HepG2 (cell line): ENCODE measurements around the gene NALCN. TPM values are rescaled to one million over a fixed set of nuclear protein-coding genes. Genes with fewer than 3 reads are reported as not detected.

Experiments
- ATAC-seq: fragments of 200-7000 bp; cut with Tn5 transposase; 3 replicates; pipeline ENCODE4 v1.9.1; 2020; ENCODE audit warnings: mild to moderate bottlenecking, moderate library complexity
- BruUV-seq: library from RNA; stranded (reverse); fragments of 400-500 nt; replicated peaks from 2 replicates; lab custom pipeline; 2021; lab: Mats Ljungman, UMichigan
- CTCF ChIA-PET: fragments of 300-600 bp; formaldehyde crosslinking; extraction: SDS; loops from one replicate; lab custom pipeline; 2021; ENCODE audit warnings: low total read pairs, inconsistent platforms, low intra/inter-chr PET ratio; lab: Yijun Ruan, JAX
- POLR2A ChIA-PET: fragments of 350-600 bp; sonication (Branson Sonifier 250); formaldehyde crosslinking; loops from one replicate; lab custom pipeline; 2020; ENCODE audit warnings: antibody characterized with exemption, inconsistent platforms; lab: Yijun Ruan, JAX
- DNase-seq: peaks from one replicate; pipeline ENCODE4 v3.0.0-alpha.2; 2015; ENCODE audit warnings: low spot score
- FAIRE-seq: peaks from 3 replicates; lab custom pipeline; 2011; peaks lifted over from hg19 to GRCh38; lab: Jason Lieb, UNC
- H2AFZ ChIP-seq: one replicate; pipeline ENCODE4 v1.6.1; 2011; ENCODE audit warnings: low read length, inconsistent platforms
- H3K27ac ChIP-seq: fragments of 300-600 bp; 3 replicates; pipeline ENCODE4 v1.8.0; 2011; ENCODE audit warnings: mixed run types, mild to moderate bottlenecking, mixed read lengths, low read length, inconsistent platforms; ENCODE audit not compliant: insufficient read depth; ENCODE audit errors: extremely low read length
- H3K27me3 ChIP-seq, 2 experiments: fragments of 200-600 bp in 1 of 2; 2 replicates in 1 of 2; 3 replicates in 1 of 2; pipeline versions ENCODE4 v1.6.0 to v1.8.0; 2011; ENCODE audit warnings: low read length in 2 of 2, mild to moderate bottlenecking in 2 of 2, moderate library complexity in 2 of 2, inconsistent platforms in 1 of 2; ENCODE audit not compliant: insufficient read depth in 2 of 2, control insufficient read depth in 1 of 2
- H3K36me3 ChIP-seq, 2 experiments: fragments of 200-600 bp in 1 of 2; replicated peaks in 1 of 2; 2 replicates in 1 of 2; 3 replicates in 1 of 2; pipeline versions ENCODE4 v1.5.1 to v1.8.0; 2011; ENCODE audit warnings: low read length in 2 of 2, inconsistent platforms in 1 of 2; ENCODE audit not compliant: insufficient read depth in 2 of 2, control insufficient read depth in 1 of 2
- H3K4me1 ChIP-seq: 2 replicates; pipeline ENCODE4 v1.5.1; 2012; ENCODE audit warnings: low read length, inconsistent platforms; ENCODE audit not compliant: insufficient read depth
- H3K4me2 ChIP-seq: 2 replicates; pipeline ENCODE4 v1.6.0; 2011; ENCODE audit warnings: low read depth, low read length, inconsistent platforms
- H3K4me3 ChIP-seq, 3 experiments: fragments of 200-600 bp in 1 of 3; sonication (generic), shearing (Covaris generic) in 1 of 3; replicated peaks in 1 of 3; 2 replicates each; pipeline ENCODE4 v1.5.1; 2011 to 2016; ENCODE audit warnings: low read length in 3 of 3, inconsistent platforms in 2 of 3, low read depth in 2 of 3, mild to moderate bottlenecking in 2 of 3, control low read depth in 1 of 3, mixed read lengths in 1 of 3; ENCODE audit not compliant: insufficient read depth in 1 of 3
- H3K79me2 ChIP-seq: one replicate; pipeline ENCODE4 v1.6.1; 2011; ENCODE audit warnings: low read length, inconsistent platforms; ENCODE audit not compliant: insufficient read depth
- H3K9ac ChIP-seq: 2 replicates; pipeline ENCODE4 v1.6.0; 2011; ENCODE audit warnings: mild to moderate bottlenecking, low read depth, low read length, inconsistent platforms; ENCODE audit not compliant: insufficient read depth
- H3K9me3 ChIP-seq: 2 replicates; pipeline ENCODE4 v1.5.1; 2012; ENCODE audit warnings: mild to moderate bottlenecking, low read length
- H4K20me1 ChIP-seq: 2 replicates; pipeline ENCODE4 v1.6.0; 2011; ENCODE audit warnings: inconsistent platforms, mild to moderate bottlenecking, low read length, moderate library complexity; ENCODE audit not compliant: insufficient read depth
- GMEB2 ChIP-seq: IDR thresholded peaks from 2 replicates; pipeline ENCODE4 v1.6.1; 2016; ENCODE audit warnings: missing biosample characterization, missing genetic modification reagents, low read depth
- GPN1 ChIP-seq: sonication (generic); formaldehyde crosslinking; IDR thresholded peaks from 2 replicates; pipeline ENCODE4 v1.5.1; 2020; ENCODE audit warnings: missing genetic modification reagents, borderline replicate concordance
- NFKB2 ChIP-seq: sonication (generic); formaldehyde crosslinking; IDR thresholded peaks from 2 replicates; pipeline ENCODE4 v1.4.0; 2020; ENCODE audit warnings: missing genetic modification reagents, borderline replicate concordance
- NR3C1 ChIP-seq: sonication (generic); formaldehyde crosslinking; IDR thresholded peaks from 2 replicates; pipeline ENCODE4 v1.4.0; 2020; ENCODE audit warnings: missing genetic modification reagents
- PITX1 ChIP-seq: sonication (generic); formaldehyde crosslinking; IDR thresholded peaks from 2 replicates; pipeline ENCODE4 v1.5.1; 2020; ENCODE audit warnings: mild to moderate bottlenecking, missing genetic modification reagents
- RFX1 ChIP-seq: fragments of 450-650 bp; IDR thresholded peaks from 2 replicates; pipeline ENCODE4 v1.6.1; 2017
- ZBTB2 ChIP-seq: sonication (generic); formaldehyde crosslinking; IDR thresholded peaks from 2 replicates; pipeline ENCODE4 v1.8.0; 2022; ENCODE audit warnings: low read depth, missing genetic modification reagents
- ZMYM2 ChIP-seq: sonication (generic); formaldehyde crosslinking; IDR thresholded peaks from 2 replicates; pipeline ENCODE4 v1.8.0; 2022; ENCODE audit warnings: mild to moderate bottlenecking, missing genetic modification reagents
- WGBS: methylation state at CpG from one replicate; pipeline ENCODE4 v1.1.6; 2017; ENCODE audit warnings: low lambda C conversion rate; 5-methylcytosine and 5-hydroxymethylcytosine counted together
- in situ Hi-C: cut with HindIII; loops from 2 replicates; pipeline ENCODE4 v1.10.0; 2017; ENCODE audit warnings: low pct_unique_long_range_greater_than_20kb; ENCODE audit not compliant: extremely low pct_ligation_motif_present
- intact Hi-C: fragments of 100-400 bp; cut with micrococcal nuclease; formaldehyde crosslinking; loops from one replicate; pipeline ENCODE4 v1.10.0; 2022; ENCODE audit not compliant: unreplicated experiment
- polyA plus RNA-seq, 8 experiments: library from polyadenylated mRNA; depleted of rRNA in 3 of 8; stranded (reverse) in 7 of 8; unstranded in 1 of 8; fragments of >200 nt; fragmentation: Illumina TruSeq in 4 of 8; extraction: Trizol in 4 of 8; gene quantifications; 2 replicates each; pipeline versions ENCODE4 v1.2.1 to v1.2.3, GENCODE V29; 2011 to 2016; ENCODE audit warnings: low read depth in 4 of 8, missing spikeins in 1 of 8, mixed read lengths in 1 of 8; ENCODE audit not compliant: insufficient read depth in 1 of 8
- total RNA-seq, 5 experiments: library from RNA; depleted of rRNA; stranded (reverse); fragments of >200 nt; fragmentation: Illumina TruSeq; extraction: Trizol; gene quantifications; 2 replicates each; pipeline ENCODE4 v1.2.3, GENCODE V29; 2016; ENCODE audit warnings: low read depth in 1 of 5
- TF ChIP-seq, protein P1 (sequence below): sonication (generic); formaldehyde crosslinking; IDR thresholded peaks from 2 replicates; pipeline ENCODE4 v1.8.1; 2023; ENCODE audit warnings: mild to moderate bottlenecking, missing genetic modification reagents, borderline replicate concordance

The NALCN gene
- total and polyA plus RNA-seq, 2 of the 13 experiments (the other 11 are each of a cell fraction or from before 2014, with no cell fraction given): not detected

GRCh38 chr13:101408154-101408553 lies 8.2 kb downstream of the NALCN start:
- Histone ChIP-seq H4K20me1 (no peaks in the 10 kb centered on the region), H3K4me2 (no peak overlapping the region), H3K79me2 (no peaks in the 10 kb centered on the region), H3K4me1 (no peaks in the 10 kb centered on the region), H3K9me3 (no peaks in the 10 kb centered on the region), H3K4me3 (no peak overlapping the region), H3K36me3 (no peaks in the 10 kb centered on the region), H3K27ac (no peak overlapping the region), H2AFZ (no peak overlapping the region), H3K27me3 (no peaks in the 10 kb centered on the region), H3K9ac (no peak overlapping the region)
- intact Hi-C loops (no loop called here), in situ Hi-C loops (no loop called here)
- POLR2A ChIA-PET: no interaction called here
- DNase-seq (no peak), ATAC-seq (no peak), FAIRE-seq (no peak)
- BruUV-seq: no TSS peak
- WGBS: 37% methylated on average over 9 of the region's 9 CpGs
- CTCF ChIA-PET: no interaction called here
- TF ChIP-seq NR3C1 (CRISPR knock-in tag): no peak
- TF ChIP-seq ZMYM2 (CRISPR knock-in tag): no peak
- TF ChIP-seq GMEB2: no peak
- no peak for TF ChIP-seq NFKB2 (CRISPR knock-in tag)
- no peak for TF ChIP-seq RFX1
- TF ChIP-seq GPN1 (CRISPR knock-in tag): no peak
- no peak for TF ChIP-seq PITX1 (CRISPR knock-in tag)
- TF ChIP-seq, protein P1, sequence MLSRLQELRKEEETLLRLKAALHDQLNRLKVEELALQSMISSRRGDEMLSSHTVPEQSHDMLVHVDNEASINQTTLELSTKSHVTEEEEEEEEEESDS (CRISPR knock-in tag): no peak
- TF ChIP-seq ZBTB2: no peak
